ENCODE results near the gene MYOG. TPM values are rescaled to one million over a fixed set of nuclear protein-coding genes. Genes with fewer than 3 reads are reported as not detected.

The MYOG gene
- total and polyA plus RNA-seq, 2 donors (not counting 1 experiment from before 2014, with no cell fraction given), result not detected

GRCh38 chr1:203076031-203076511 is 9.7 kb downstream of the MYOG start:
- DNase-seq (ENCODE audit: low read depth in 2 of 2), result no peak
- Histone ChIP-seq H3K9me3 (ENCODE audit: control insufficient read depth, insufficient read depth, low read depth, low read length) (no peaks in the 10 kb centered on the region), H3K27me3 (ENCODE audit: control insufficient read depth, insufficient read depth, low read length) (peaks cover 36% of the 10 kb centered on the region), H4K20me1 (ENCODE audit: control insufficient read depth, extremely low read depth, insufficient read depth, low read length) (no peaks in the 10 kb centered on the region), H3K4me2 (ENCODE audit: extremely low read depth, insufficient read depth, low read length) (no peak overlapping the region), H3K36me3 (ENCODE audit: control insufficient read depth, insufficient read depth, low read length) (no peaks in the 10 kb centered on the region), H3K27ac (ENCODE audit: insufficient read depth, low read length) (no peak overlapping the region), H3K4me1 (ENCODE audit: control insufficient read depth, extremely low read depth, insufficient read depth, low read length) (no peaks in the 10 kb centered on the region), H2AFZ (ENCODE audit: low read length) (no peak overlapping the region), H3K9ac (ENCODE audit: insufficient read depth, low read length) (no peak overlapping the region), H3K4me3 (replicated peaks in 1 of 4; ENCODE audit: control extremely low read depth in 1 of 4, insufficient read depth in 1 of 4, low read depth in 3 of 4, low read length in 4 of 4) (no peak overlapping the region), H3K79me2 (ENCODE audit: control insufficient read depth, insufficient read depth, low read length) (no peaks in the 10 kb centered on the region)
- TF ChIP-seq EZH2 (IDR thresholded peaks at IDR 0.05; ENCODE audit: low read length, missing control alignments), result no peak
- TF ChIP-seq CTCF (conservative IDR thresholded peaks at IDR 0.05 in 1 of 2, IDR thresholded peaks at IDR 0.05 in 1 of 2; ENCODE audit: low read depth in 1 of 2, low read length in 2 of 2), result no peak

- no peak overlapping the region for H3K4me3 ChIP-seq (replicated peaks in 1 of 4; ENCODE audit: control extremely low read depth in 1 of 4, insufficient read depth in 1 of 4, low read depth in 3 of 4, low read length in 4 of 4)
- H3K9ac ChIP-seq (ENCODE audit: insufficient read depth, low read length), result no peak overlapping the region
- H3K36me3 ChIP-seq (ENCODE audit: control insufficient read depth, insufficient read depth, low read length), result no peaks in the 10 kb centered on the region
- DNase-seq (ENCODE audit: low read depth in 2 of 2), result no peak
- no peaks in the 10 kb centered on the region for H3K79me2 ChIP-seq (ENCODE audit: control insufficient read depth, insufficient read depth, low read length)
- peaks cover 36% of the 10 kb centered on the region for H3K27me3 ChIP-seq (ENCODE audit: control insufficient read depth, insufficient read depth, low read length)
- no peak overlapping the region for H3K4me2 ChIP-seq (ENCODE audit: extremely low read depth, insufficient read depth, low read length)
- no peak overlapping the region for H2AFZ ChIP-seq (ENCODE audit: low read length)
- no peaks in the 10 kb centered on the region for H3K9me3 ChIP-seq (ENCODE audit: control insufficient read depth, insufficient read depth, low read depth, low read length)
- no peaks in the 10 kb centered on the region for H4K20me1 ChIP-seq (ENCODE audit: control insufficient read depth, extremely low read depth, insufficient read depth, low read length)
- H3K4me1 ChIP-seq (ENCODE audit: control insufficient read depth, extremely low read depth, insufficient read depth, low read length), result no peaks in the 10 kb centered on the region
- no peak for TF ChIP-seq CTCF (conservative IDR thresholded peaks at IDR 0.05 in 1 of 2, IDR thresholded peaks at IDR 0.05 in 1 of 2; ENCODE audit: low read depth in 1 of 2, low read length in 2 of 2)
- TF ChIP-seq EZH2 (IDR thresholded peaks at IDR 0.05; ENCODE audit: low read length, missing control alignments), result peak; percentile 38
- no peak overlapping the region for H3K27ac ChIP-seq (ENCODE audit: insufficient read depth, low read length)
Measured at GRCh38 chr1:203075236-203076030, 10.4 kb downstream of the MYOG start.

GRCh38 chr1:203074610-203075009 is 11.2 kb downstream of the MYOG start:
- Histone ChIP-seq H3K4me2 (ENCODE audit: extremely low read depth, insufficient read depth, low read length) (no peak overlapping the region), H3K9ac (ENCODE audit: insufficient read depth, low read length) (no peak overlapping the region), H3K27ac (ENCODE audit: insufficient read depth, low read length) (no peak overlapping the region), H3K4me3 (replicated peaks in 1 of 4; ENCODE audit: control extremely low read depth in 1 of 4, insufficient read depth in 1 of 4, low read depth in 3 of 4, low read length in 4 of 4) (no peak overlapping the region), H3K79me2 (ENCODE audit: control insufficient read depth, insufficient read depth, low read length) (no peaks in the 10 kb centered on the region), H3K36me3 (ENCODE audit: control insufficient read depth, insufficient read depth, low read length) (no peaks in the 10 kb centered on the region), H4K20me1 (ENCODE audit: control insufficient read depth, extremely low read depth, insufficient read depth, low read length) (no peaks in the 10 kb centered on the region), H3K27me3 (ENCODE audit: control insufficient read depth, insufficient read depth, low read length) (peaks cover 28% of the 10 kb centered on the region), H3K4me1 (ENCODE audit: control insufficient read depth, extremely low read depth, insufficient read depth, low read length) (no peaks in the 10 kb centered on the region), H2AFZ (ENCODE audit: low read length) (no peak overlapping the region), H3K9me3 (ENCODE audit: control insufficient read depth, insufficient read depth, low read depth, low read length) (no peaks in the 10 kb centered on the region)
- TF ChIP-seq CTCF (conservative IDR thresholded peaks at IDR 0.05 in 1 of 2, IDR thresholded peaks at IDR 0.05 in 1 of 2; ENCODE audit: low read depth in 1 of 2, low read length in 2 of 2) (no peak), EZH2 (IDR thresholded peaks at IDR 0.05; ENCODE audit: low read length, missing control alignments) (no peak)
- no peak for DNase-seq (ENCODE audit: low read depth in 2 of 2)
